GM19395 (cell line): Measurements from ENCODE around the gene MYO16.
"Not testable (repeated sequence)": the region's sequence is repeated elsewhere in the genome, so short reads cannot be mapped to it uniquely, and the experiment has no call there.

Source experiments
- ATAC-seq: cut with Tn5 transposase; IDR thresholded peaks from one replicate; pipeline ENCODE4 v1.9.1; 2021; ENCODE audit warnings: mild to moderate bottlenecking, moderate library complexity; ENCODE audit not compliant: unreplicated experiment

Gene MYO16

DNA sequence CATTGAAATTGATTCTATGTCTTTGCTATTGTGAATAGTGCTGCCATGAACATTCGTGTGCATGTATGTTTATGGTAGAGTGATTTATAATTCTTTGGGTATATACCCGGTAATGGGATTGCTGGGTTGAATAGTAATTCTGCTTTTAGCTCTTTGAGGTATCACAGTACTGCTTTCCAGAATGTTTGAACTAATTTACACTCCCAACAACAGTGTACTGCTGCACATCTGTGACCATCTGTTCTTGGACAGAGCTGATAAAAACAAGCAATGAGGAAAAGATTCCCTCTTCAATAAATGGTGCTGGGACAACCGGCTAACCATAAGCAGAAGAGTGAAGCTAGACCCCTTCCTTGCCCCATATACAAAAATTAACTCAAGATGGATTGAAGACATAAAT is 231.0 kb downstream of the MYO16 start:
- no peak for ATAC-seq

- ATAC-seq, result no peak
Measured at GRCh38 chr13:108877300-108877699, 247.9 kb downstream of the MYO16 start.

- ATAC-seq, result no peak
Measured at GRCh38 chr13:108878732-108879131, 249.3 kb downstream of the MYO16 start.

DNA sequence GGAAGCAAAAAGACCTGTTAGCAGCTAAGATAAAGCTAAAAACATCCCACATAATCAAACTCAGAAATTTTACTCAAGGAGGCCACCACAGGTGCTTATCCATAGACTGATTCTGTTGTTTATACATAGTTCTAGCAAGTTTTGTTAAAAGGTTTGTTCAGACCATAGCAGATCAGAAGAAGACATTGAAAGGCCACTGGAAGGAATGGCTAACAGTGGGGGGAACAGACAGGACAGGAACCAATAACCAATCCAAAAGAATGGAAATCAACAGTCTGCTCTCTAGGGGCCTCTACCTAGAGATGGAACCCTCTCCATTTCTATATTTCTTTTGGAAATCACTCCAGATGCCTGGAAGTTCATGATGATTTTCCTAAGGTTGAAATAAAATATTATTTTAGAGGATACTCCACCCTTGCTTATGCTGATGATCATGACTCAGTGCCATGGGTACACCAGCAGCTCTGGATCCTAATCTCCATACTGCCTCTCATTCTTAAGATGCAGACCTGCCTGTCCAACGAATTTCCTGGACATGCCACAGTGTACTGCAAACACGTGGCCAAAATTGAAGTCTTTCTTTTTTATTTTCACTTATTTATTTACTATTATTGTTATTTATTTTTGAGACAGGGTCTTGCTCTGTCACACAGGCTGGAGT is 260.0 kb downstream of the MYO16 start:
- no peak for ATAC-seq

DNA sequence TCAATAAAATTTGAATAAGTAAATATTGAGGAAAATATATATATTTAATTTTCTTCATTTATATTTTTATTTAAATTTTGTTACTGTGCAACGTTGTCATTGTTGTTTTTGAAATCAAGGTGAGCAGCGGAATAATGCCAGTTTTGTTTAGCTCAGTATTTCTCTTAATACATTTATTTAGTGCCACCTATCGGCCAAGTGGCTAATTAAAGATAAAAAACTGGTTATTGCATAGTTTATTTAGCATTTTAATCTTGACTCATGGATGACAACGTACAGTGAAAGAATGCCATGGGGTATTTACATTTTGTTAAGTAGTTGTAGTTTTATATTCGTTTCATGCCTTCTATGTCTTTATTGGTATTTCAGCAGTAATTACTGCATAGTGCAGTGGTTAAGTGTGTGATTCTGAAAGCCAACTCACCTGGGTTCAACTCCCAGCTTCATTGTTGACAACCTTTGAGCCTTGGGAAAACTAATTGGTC is 265.9 kb downstream of the MYO16 start:
- peak; percentile 49 for ATAC-seq

DNA sequence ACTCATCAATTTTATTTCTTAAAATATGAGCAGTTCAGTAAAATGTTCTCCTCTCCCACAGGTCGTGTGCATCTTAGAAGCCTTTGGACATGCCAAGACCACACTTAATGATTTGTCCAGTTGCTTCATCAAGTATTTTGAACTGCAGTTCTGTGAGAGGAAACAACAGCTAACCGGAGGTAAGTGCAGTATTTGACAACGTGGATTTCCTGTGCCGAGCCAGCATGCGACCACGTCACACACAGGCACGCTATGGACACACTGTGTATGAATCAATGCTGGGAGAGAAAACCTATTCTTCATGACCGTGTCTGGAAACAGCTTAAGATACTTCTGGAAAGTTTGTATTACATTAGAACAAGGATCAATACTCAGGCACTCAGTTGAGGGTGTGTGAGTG is 268.5 kb downstream of the MYO16 start:
- no peak for ATAC-seq

DNA sequence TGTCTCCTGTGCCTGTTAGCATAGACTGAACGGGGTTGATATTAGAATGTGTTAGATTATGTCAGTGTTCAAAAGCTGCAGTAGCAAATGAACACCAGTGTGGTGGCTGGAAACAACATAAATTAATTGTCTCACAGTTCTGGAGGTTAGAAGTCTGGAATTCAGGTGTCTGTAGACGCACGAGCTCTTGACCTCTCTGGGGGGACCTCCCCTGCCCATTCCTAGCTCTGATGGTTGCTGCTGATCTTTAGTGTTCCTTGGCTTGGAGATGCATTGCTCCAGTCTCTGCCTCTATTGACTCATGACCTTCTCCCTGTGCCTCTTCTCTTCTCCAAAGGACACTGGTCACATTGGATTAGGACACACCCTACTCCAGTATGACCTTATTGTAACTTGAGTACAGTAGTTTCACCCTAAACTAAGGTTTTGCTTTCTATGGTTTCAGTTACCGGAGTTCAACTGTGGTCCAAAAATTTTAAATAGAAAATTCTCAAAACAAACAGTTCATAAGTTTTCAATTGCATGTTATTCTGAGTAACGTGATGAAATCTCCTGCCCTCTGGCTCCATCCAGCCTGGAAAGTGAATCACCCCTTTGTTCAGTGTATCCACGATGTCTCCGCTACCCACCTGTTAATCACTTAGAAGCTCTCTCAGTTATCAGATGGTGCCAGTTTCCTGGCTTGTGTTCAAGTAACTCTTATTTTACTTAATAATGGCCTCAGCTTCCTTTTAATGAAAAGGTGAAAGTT is 273.2 kb downstream of the MYO16 start:
- no peak for ATAC-seq

- no peak for ATAC-seq
Measured at GRCh38 chr13:108903613-108904012, 274.2 kb downstream of the MYO16 start.

GRCh38 chr13:108911807-108912206 is 282.4 kb downstream of the MYO16 start:
- ATAC-seq, result no peak

DNA sequence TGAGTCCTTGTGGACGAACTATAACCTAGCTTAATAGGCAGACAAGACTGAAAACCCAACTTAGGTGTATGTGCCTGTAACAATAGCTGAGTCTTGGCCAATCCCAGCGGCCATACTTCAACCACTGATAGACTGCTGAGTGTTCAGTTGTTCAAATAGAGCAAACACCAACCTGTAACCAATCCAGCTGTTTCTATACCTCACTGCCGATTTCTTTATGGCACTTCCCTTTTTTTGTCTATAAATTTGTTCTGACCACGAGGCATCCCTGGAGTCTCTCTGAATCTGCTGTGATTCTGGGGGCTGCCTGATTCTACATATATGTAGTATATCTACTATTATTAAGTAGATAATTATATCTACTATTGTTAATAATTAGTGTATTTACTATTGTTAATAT is 284.3 kb downstream of the MYO16 start:
- not testable (repeated sequence) for ATAC-seq

GRCh38 chr13:108915095-108915633 is 285.8 kb downstream of the MYO16 start:
- ATAC-seq, result peak; percentile 42

DNA sequence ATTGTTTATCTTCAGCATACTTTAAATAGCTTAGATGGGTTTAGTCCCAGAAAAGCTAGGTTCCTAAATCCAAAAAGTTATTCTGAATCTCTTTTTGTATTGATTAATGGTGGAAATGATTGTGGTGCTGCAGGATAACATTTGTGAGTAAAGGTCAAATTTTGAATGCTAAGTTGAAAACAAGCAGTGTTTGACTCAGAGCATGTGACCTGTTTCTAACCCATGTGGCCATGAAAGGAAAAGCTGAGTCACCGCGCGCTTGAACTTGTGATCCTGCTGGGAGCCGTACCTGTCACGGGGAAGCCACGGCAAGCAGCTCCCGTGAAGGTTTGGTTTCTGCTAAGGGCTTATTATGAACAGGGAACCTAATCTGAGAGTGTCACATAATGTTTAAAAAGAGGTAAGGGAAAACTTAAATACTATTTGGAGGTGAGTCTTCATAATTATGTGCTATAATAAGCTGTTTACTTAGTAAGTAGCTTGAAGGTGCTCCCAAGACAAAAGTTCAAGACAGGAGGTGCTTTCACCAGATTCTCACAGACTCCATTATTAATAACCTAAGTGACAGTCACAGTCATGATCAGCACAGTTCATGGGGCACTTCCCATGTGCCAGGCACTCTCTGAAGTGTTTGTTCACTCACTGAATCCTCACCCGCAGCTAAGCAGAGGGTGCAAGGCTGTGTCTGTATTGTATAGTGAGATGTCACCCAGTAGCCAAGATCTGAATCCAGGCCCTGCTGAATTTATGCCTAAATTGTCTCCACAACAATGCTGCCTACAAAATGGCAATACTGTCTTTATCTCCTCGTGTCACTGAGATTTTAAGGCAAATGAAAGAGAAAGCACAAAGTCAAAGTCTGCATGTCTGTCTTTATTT is 286.5 kb downstream of the MYO16 start:
- ATAC-seq, result peak; percentile 92

DNA sequence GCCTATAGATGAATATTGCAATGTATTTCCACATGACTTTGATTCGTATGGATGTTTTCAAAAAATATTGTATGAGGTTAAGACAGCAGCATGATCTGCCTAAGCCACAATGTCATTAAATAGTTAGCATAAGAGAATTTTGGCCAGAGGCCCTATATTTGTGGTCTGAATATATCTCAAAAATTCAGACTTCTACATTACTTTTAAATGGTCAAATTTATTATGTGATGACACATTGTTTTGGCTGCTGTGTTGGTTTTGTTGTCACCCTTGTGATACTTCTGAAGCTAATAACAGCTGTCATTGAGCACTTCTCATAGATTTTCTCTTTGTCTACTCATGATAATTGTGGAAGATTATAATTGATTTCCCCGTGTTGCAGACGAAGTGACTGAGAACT is 288.2 kb downstream of the MYO16 start:
- ATAC-seq, result no peak

GRCh38 chr13:108919036-108919907 is 289.9 kb downstream of the MYO16 start:
- no peak for ATAC-seq

GRCh38 chr13:108920137-108920536 is 290.7 kb downstream of the MYO16 start:
- no peak for ATAC-seq

- no peak for ATAC-seq
Measured at GRCh38 chr13:108921238-108921637, 291.8 kb downstream of the MYO16 start.

DNA sequence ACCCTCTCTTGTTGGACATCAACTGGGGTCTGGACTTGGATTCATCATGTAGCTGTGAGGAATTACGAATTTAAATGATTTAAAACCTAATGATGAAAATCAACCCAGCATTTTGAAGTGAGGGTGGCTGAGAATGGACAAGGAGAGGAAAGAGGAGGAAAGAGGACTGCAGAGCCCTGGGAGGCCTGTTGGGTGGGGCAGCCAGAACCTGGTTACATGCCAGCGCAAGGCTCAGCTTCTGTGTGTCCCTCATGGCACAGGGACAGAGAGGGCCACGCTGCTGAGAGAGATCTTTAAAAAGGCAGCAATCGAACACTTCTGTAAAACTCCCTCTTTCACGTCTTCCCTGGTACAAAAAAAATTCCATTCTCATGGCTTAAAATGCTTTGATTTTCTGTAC is 292.7 kb downstream of the MYO16 start:
- ATAC-seq, result no peak

DNA sequence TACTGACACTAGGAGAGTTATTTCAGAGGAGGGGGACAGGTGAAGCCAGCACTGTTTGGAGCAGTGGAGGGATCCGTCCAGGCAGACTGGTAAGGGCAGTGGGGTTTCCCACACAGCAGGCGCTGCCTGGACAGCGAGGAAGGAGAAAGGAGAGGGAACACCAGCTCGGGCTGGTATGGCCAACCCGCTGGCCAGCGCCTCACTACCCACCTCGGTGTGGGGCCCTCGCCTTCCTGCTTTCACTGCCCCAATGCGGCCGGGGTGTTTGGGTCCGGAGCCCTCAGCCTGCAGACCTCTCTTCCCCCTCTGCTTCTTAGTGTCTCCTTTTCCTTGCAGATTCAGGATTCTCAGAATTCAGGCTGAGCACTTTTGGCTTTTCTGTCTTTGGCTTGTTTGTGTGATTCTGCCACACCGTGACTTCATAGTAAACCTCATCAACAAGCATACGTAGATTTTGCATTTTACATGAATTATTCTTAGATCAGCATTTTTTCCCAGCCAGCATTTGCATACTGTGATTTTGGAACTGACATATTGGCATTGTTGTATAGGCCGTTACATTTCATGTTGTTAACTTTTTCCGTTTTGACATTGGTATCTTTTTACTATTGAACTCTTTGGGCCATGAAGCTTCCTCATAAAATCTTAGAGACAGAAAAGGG is 294.1 kb downstream of the MYO16 start:
- no peak for ATAC-seq

DNA sequence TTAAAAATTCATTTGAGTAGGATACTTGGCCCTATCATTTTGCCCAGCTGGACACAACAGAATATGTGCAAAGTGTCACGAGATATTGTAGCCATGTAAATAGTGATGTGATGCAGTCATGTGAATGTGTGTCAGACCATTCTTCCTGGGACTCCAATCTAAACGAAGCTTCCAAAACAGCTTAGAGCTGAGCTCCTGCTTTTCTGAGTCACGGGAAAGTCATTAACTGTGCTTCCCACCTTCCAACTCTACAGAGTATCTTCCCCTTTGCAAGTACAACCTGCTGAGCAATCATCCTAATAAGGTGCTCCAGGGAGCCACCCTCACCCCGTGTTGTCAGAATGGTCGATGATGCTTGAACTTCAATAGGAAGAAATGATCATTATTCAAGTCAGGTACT is 294.7 kb downstream of the MYO16 start:
- ATAC-seq, result no peak

DNA sequence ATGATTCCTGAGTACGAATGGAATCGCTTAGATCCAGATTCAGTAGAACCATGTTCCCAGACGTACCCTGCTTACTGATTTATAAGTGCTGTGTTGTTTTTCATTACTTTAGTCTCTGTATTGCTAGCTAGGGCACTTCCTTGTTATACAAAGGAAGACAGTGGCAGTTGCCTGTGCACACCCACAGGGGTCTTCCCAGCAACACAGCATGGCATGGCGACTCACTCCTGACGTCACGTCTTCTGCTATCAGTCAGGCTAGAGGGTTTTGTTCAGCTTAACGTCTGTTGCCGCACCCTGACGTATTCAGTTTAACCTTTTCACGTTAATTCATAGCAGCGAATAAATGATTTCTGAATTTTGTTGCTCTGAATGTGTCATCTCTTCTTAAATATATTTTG is 295.1 kb downstream of the MYO16 start:
- ATAC-seq, result no peak
